Activated CD4-positive, alpha-beta T cell treated with anti-CD3 and anti-CD28 coated beads, Interleukin-2, amount 50 U/mL, for 24 hours (primary cell): ENCODE measurements around the gene FAM90A1.
"Not testable (repeated sequence)": the region's sequence is repeated elsewhere in the genome, so short reads cannot be mapped to it uniquely, and the experiment has no call there.

ENCODE experiments used
- DNase-seq, 2 donors: peaks; one replicate each; pipeline ENCODE4 v3.0.0-alpha.2; 2020; ENCODE audit warnings: low read depth in 1 of 2, low spot score in 1 of 2

The FAM90A1 gene

DNA sequence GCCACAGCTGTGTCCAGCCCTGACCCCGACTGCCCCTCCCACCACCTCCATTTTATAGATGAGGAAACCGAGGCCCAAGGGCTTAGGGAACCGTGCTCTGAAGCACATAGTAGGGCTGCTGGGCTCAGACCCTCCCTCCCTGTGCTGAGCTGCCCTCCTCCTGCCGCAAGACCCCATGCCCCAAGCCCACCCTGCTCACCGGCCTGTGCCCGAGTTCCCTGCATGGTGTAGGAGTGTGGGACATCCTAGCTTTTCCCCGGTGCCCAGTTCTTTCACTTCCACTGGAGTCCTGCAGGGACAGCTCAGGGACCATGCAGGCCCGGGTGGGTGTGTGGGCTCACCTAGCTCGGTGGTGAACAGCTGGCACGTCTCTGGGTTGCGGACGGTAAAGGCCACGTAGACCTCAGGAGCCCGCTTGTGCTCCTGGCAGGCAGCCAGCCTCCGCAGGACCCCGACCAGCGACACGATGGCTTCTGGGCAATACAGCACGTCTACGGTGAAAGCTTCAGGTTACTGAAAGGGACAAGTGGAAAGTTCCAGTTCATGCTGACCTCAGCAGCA is 6.6 kb upstream of the FAM90A1 start:
- DNase-seq: not testable (repeated sequence)

DNA sequence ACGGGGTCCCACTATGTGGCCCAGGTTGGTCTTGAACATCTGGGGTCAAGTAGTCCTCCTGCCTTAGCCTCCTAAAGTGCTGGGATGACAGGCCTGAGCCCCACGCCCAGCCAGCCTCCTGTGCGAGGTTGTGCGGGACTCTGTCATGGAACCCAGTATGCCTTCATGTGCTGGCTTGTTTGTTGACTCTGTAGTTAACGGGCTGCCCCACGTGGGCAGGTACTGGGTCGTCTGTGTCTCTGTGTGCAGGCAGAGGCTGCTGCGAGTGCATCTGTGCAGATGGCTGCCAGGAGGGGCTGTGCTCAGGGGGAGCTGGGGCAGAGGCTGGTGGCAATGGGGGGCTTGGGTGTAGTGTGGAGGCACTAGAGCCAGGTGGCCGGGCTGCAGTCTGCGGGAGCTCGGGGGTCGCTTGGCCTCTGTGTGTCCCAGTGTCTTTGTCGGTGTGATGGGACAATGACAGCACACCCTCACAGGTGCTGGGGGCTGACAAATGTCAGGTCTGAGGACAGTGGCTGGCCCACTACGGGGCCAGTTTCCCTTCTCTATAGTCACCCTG is 6.0 kb upstream of the FAM90A1 start:
- DNase-seq: not testable (repeated sequence)

DNA sequence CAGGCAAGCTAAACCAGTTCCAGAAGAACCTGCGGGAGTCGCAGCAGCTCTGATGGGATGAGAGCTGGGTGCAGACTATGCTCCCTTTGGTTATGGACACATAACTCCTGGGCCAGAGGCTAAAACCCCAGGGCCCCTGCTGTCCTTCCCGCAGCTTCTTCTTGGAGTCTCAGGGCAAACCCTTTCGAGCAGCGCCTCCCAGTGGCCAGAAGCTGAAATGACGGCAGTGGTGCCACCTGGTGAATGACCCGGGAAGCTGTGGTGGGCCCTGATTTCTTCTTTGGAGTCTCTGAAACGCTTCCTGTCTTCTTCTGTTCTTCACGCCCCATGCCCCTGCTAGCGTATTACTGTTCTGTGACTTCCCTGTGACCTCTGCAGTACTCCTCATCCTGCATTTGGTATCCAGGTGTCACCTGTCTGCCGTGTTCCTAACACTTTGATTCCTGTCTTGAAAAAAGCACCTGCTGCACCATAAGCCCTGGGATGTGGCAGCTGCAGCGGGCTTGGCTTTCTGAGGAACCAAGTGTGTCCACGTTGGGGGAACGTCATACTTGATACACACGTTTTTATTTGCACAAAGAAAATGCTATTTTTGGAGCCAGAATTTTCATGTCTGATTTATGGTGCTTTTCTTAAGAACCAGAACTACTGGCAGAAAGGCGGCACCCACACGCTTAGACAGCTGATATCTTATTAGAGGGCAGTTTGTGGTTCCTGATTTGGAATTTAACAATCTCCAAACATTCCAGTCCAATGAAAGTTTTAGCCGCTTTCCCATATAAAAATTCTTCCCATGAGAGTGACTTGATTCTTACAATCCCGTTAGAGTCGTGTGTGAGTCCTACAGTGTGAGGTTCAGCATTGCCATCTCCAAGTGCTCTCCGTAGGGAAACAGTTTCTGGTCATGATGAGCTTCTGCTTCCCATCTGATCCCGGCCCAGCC is 4.5 kb upstream of the FAM90A1 start:
- DNase-seq: peak; percentile 50 to 55

DNA sequence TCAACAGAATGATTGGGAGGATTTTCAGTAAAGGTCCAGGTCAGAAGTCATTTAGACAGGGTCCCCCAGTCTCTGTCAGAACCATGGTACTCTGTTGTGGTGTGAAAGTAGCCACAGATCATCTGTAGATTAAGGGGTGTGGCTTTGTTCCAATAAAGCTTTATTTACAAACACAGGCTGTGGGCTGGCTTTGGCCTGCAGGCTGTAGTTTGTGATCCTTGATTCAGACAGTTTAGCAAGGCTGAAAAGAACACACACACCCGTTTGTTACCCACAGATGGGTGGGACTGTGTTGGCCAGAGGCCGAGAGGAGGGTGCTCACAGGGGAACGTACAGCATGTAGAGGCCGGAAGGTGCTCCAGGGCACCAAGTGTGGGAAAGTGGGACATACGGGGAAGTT is 3.6 kb upstream of the FAM90A1 start:
- DNase-seq: not testable (repeated sequence)

DNA sequence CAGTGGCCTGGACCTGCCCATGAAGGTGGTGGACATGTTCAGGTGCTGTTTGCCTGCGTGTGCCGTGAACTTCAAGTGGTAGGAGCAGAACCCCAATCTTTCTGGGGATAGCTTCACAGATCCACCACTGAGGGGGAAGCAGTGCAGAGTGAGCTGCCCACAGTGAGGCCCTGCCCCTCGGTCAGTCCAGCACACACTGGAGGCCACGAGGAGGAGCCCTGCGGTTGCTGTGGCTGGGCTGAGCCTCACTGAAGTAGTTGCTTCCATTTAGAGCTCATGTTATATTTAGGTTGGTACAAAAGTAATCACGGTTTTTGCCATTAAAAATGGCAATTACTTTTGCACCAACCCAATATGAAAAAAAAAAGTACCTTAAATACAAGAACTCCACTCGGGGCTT is 2.1 kb upstream of the FAM90A1 start:
- DNase-seq: not testable (repeated sequence)

GRCh38 chr12:8228607-8229006 is 1.2 kb upstream of the FAM90A1 start:
- DNase-seq: not testable (repeated sequence)

DNA sequence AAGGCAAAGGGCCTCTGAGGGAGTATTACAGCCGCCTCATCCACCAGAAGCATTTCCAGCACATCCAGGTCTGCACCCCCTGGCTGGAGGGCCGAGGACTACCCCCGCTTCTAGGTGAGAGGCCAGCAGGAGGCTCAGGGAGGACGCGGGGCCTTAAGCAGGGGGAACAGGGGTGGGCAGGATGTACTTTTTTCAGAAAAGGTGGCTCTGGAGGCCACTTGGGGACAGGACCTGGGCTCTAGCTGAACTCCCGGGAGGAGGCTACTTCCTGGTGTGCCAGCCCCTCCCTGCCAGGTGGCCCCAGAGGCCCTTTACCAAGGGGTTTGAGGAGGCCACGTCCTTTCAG is 287 bp upstream of the FAM90A1 start:
- DNase-seq: not testable (repeated sequence)

DNA sequence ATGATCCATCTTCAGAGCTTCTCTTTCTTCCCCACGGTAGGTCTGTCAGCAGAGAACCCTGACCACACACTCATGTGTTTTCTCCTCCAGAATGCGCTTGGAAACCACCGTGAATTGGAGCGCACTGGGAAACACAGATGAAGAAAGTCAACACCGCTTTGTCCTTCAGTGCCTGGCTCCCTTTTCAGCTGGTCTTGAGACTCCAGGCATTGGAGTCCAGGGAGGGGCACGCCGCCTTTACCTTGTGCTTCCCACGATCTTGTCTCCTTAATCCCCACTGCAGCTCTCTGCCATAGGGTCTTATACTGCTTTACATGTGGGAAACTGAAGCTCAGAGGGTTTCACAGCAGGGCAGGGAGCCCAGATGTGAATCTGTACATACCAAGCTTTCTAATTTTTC is 1.1 kb downstream of the FAM90A1 start:
- DNase-seq: no peak

DNA sequence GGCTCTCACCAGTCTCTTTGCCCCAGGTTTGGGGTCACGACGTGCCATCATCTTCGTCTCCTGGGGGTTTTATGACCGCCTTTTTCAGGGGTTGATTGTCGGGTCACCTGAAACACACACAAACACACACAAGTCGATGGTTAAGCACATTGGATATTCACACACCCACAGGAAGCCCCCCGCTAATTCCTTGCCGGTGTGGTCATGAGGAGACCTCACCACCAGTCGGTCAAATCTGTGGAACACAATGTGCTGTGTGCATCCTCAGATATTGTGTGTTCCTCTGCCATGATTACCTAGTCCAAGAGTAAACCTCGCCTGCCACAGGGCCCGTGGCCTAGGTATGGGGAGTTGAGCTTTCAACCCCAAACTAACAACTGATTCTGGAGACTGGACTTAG is 2.6 kb downstream of the FAM90A1 start:
- not testable (repeated sequence) for DNase-seq

DNA sequence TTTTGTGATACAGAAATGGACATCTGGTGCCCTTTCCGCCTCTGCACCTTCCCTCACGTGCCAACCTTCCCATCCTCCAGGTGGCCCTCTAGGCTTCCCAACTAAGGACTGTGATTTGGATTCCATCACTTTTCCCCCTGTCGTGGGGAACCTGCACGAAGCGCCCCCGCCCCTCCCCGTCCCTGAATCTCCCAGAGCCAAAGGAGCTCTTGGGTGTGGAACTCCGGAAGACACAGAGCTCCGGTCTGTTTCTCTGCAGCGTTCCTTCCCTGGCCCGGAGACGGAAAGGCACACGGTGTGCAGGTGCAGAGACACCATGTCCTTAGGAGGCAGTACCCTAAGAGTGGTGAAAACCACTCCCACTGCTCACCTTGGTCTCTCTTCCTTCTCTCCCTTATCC is 3.8 kb downstream of the FAM90A1 start:
- not testable (repeated sequence) for DNase-seq

- not testable (repeated sequence) for DNase-seq
Observed at GRCh38 chr12:8222303-8222702, 5.1 kb downstream of the FAM90A1 start.

GRCh38 chr12:8221844-8222243 is 5.6 kb downstream of the FAM90A1 start:
- DNase-seq: not testable (repeated sequence)

DNA sequence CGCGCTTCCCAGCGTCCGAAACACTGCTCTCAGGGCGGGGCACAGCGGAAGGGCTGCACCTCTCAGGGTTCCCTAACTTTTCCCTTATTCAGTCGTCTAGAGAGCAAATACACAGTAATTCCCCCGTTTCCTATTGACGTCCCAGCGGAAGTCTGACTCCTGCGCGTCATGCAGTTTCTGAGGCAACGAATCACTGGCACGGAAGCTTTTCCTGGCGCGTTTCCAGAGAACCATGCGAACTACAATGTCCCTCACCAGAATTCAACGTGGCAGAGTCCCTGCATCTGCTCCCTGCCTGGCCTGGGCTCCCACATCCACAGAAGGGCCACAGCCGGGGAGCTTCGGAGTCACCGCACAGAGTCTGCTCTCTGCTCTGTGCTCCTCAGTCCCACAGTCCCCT is 6.0 kb downstream of the FAM90A1 start:
- not testable (repeated sequence) for DNase-seq

DNA sequence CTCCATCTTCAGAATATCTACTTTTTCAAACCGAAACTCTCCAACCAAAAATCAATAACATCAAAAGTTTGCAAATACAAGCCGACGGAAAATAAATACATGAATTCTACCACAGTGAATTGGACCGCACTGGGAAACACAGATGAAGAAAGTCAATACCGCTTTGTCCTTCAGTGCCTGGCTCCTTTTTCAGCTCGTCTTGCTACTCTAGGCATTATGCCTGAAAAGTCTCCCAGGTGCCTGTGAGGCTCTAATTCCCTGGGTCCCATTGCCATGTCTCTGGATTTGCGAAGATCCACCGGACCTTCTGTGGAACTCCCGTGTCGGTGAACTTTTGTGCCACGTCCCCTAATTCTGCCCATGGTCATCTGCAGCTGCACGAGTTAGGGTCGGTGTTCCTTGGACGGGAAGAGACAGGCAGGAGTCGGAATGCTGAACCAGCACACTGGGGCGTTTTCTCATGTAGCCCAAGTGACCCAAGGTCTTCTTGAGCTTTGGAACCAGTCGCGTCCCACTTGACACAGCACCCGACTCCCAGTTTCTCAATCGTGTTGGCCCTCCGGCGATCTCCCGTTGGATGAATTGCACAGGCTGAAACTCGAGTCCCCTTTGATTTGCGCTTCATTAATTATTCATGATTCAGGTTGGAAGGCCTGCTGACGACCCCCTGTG is 8.6 kb downstream of the FAM90A1 start:
- DNase-seq: not testable (repeated sequence)

GRCh38 chr12:8197685-8198308 is 29.6 kb downstream of the FAM90A1 start:
- not testable (repeated sequence) for DNase-seq

DNA sequence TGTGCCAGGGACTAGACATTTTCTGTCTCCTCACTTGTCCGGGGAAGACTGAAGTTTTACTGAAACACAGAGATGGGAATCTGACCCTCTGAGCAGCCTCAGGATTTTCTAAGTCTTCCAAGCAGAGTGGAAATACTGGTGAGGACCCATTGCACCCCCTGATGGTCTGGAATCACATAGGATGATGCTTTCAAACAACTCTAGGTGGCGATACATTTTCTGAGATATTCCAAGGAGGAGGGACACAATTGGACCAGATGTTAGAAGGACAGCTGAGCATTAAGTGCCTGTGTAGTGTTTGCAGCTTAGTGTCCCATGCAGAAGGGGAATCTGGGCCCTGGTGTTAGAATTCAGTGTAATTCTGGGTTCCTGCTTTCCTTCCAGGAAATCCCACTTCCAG is 39.3 kb downstream of the FAM90A1 start:
- DNase-seq: not testable (repeated sequence)

- DNase-seq: not testable (repeated sequence)
Observed at GRCh38 chr12:8184206-8184605, 43.2 kb downstream of the FAM90A1 start.

- DNase-seq: not testable (repeated sequence)
Observed at GRCh38 chr12:8183346-8183745, 44.1 kb downstream of the FAM90A1 start.

DNA sequence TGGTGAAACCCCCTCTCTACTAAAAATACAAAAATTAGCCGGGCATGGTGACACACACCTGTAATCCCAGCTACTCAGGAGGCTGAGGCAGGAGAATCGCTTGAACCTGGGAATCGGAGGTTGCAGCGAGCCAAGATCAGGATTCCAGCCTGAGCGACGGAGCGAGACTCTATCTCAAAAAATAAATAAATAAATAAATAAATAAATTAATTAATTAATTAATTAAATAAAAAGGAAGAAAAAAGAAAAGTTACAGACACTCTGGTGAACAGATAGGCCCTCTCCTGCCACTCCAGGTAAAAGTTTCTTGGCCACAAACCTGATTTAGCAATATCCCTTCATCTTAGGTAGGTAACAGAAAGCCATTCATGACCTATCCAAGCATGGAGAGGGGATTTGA is 44.5 kb downstream of the FAM90A1 start:
- DNase-seq: not testable (repeated sequence)

DNA sequence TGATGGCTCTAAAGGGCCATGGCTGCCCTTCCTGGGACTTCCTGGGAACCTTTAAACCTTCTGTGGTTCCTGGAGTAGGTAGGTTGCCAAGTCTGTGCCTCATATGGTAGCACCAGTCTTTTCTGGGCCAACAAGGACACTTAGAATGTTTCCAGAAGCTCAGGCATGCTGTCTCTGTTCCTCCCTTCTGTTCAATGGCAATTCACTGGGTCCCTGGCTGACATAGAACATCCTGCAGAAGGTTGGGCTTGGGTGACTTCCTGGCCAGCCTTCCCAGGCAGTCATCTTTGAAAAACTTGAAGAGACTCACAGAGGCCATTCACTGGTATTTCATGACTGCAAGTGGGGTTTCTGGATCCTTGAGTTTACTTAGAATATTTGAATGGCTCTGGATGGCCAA is 46.1 kb downstream of the FAM90A1 start:
- DNase-seq: not testable (repeated sequence)

DNA sequence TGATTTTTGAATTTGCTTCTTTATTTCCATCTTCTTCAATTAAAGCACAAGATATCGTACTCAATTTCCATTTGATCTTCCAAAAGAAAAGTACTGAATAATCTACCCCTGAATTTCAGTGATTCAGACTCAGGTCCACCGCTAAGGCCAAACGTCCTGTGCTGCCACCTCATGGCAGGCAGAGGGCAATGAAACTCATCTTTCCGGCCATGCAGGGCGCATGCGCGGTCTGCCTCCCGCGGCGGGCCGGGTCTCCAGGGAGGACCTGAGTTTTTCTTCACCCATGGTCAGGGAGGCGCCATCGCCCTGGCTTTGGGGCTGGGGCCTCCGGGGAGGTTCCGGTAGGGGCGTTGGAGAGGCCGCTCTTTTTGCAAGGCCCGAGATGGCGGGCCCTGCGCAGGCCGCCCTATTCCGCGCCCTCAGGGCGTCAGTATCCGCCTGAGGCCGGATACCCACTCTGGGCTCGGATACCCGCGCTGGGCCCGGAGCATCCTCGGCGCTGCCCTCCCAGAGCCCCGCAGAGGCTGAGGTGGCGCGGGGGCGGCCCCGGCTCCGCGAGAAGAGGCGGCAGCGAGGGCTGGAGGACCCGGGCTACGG is 47.3 kb downstream of the FAM90A1 start:
- DNase-seq: peak; percentile 46 to 60
